Superior temporal gyrus (tissue), 1 donor: ENCODE results near the gene UGT1A8.

ENCODE experiments used
- DNase-seq: peaks from one replicate; pipeline ENCODE4 v3.0.0-alpha.2; 2016; ENCODE audit errors: extremely low spot score

The UGT1A8 gene

GRCh38 chr2:233818639-233819621, 201.5 kb downstream of the UGT1A8 start:
- DNase-seq, result no peak

DNA sequence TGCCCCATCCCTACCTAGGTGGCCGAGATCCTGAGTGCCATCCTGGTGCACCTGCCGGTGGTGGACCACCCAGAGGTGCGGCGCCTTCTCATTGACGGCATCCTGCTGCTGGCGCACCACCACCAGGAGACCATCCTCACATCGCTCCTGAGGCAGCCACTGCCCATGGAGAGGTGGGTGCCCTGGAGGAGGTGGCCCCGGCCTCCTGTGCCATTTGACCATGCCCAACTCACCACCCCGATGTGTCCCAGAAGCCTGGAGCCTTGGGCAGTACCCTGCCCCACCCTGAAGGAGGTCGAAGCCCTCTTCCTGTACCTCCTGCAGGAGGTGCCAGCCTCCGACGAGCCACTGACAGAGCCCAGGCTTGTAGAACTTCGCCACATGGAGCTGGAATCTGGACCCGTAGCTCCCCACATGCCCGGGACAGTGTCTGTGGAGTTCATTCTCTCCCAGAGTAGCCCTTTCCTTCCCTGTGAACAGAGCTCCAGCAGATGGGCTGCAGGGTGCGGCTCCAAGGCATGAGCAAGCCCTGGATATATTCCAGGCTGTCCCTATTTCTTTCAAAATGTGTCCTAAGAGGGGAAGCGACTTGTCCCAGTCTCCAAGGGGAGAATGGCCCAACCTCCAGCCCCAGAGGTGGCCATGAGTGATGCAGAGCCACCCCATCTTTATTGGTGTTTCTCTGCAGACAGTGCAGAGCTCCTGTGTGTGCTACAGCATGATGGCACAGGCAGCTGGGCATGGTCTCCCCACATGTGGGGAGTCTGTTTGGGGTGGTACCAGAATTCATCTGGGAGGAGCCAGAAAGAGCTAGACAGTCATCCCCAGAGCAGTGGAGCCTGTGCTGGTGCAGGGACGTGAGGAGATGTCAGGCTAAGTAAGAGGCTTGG, 202.7 kb downstream of the UGT1A8 start:
- DNase-seq, result no peak

GRCh38 chr2:233820774-233821105, 203.3 kb downstream of the UGT1A8 start:
- no peak for DNase-seq

DNA sequence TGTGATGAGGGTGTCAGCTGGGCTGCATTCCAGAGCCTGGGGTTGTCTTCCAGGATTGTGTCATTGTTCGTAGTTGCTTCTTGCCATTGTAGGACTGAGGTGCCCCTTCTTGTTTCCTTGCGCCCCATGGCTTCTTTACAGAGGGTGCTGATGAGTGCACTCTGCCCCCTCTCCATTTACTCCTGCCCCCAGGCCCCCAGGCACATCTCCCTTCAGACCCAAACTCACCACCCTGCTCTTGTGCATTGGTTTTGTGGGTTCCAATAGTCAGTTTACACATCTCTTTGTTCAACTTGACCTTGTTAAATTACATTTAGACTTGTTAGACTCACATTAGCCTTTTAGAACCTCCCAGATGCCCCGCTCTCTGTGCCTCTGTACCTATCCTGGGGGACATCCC, 203.8 kb downstream of the UGT1A8 start:
- no peak for DNase-seq

GRCh38 chr2:233821709-233822100, 204.3 kb downstream of the UGT1A8 start:
- no peak for DNase-seq

DNA sequence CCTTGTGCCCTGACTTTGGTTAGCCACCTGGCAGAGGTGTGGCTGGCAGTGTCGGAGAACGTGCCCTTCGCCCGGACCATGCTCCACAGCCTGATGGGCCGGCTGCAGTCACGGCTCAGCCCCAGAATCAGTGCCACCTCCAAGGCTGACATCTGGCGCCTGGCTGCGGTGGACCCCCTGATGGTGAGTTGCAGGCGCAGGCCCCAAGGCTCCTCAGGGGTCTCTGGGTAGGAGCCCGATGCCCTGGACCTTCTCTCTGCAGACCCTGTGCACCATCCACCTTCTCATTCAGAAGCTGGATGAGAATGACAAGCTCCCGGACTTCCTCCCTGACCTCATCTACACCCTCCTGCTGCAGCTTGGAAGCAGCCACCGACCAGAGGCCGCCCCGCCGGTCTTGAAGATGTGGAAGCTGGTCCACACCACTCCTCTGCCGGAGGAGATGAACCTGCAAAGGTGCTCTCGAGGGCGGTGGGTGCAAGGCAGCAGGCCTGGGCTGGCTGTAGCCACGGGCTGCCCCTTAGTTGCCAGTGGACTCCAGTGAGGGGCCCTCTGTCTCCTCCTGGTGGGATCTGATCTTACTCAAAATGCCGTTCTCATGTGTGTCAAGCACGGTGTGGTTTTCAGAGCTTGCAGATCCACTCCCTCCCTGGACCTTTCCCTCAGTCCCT, 204.8 kb downstream of the UGT1A8 start:
- no peak for DNase-seq
